A549 (cell line): ENCODE data around the gene CCDC138. TPM values are rescaled to one million over a fixed set of nuclear protein-coding genes. Genes with fewer than 3 reads are reported as not detected.

Experiments used
- ATAC-seq, 2 experiments: fragments of 200-7000 bp in 1 of 2; fragments of >200 bp in 1 of 2; cut with Nextera tagmentation in 1 of 2; cut with Tn5 transposase in 1 of 2; 3 replicates each; pipeline versions ENCODE4 v1.8.0 to v1.9.1; 2018 to 2020; ENCODE audit warnings: mild to moderate bottlenecking in 1 of 2, moderate library complexity in 1 of 2
- CTCF ChIA-PET: fragments of 300-600 bp; sonication (Branson Sonifier 250); formaldehyde crosslinking; extraction: SDS; loops from one replicate; lab custom pipeline; 2021; ENCODE audit warnings: antibody characterized with exemption, inconsistent platforms; lab: Yijun Ruan, JAX
- POLR2A ChIA-PET: fragments of 350-600 bp; formaldehyde crosslinking; extraction: SDS; loops from one replicate; lab custom pipeline; 2021; ENCODE audit warnings: antibody characterized with exemption, inconsistent platforms; lab: Yijun Ruan, JAX
- DNase-seq, 2 experiments: peaks; one replicate each; pipeline versions ENCODE4 v3.0.0 to v3.0.0-alpha.2; 2011 to 2016; ENCODE audit warnings: low read depth in 1 of 2, low spot score in 1 of 2
- FAIRE-seq: peaks from 2 replicates; lab custom pipeline; 2011; peaks lifted over from hg19 to GRCh38; lab: Jason Lieb, UNC
- H3K27ac ChIP-seq, 2 experiments: fragments of >200 bp; sonication (Bioruptor Twin); formaldehyde crosslinking; 3 replicates each; pipeline ENCODE4 v1.5.1; 2016 to 2017
- H3K4me1 ChIP-seq: fragments of >200 bp; sonication (Bioruptor Twin); formaldehyde crosslinking; 3 replicates; pipeline ENCODE4 v1.6.1; 2016
- H3K4me2 ChIP-seq: fragments of >200 bp; sonication (Bioruptor Twin); formaldehyde crosslinking; 3 replicates; pipeline ENCODE4 v1.6.1; 2016
- H3K4me3 ChIP-seq: fragments of >200 bp; sonication (Bioruptor Twin); formaldehyde crosslinking; 3 replicates; pipeline ENCODE4 v1.5.1; 2016
- H3K9me3 ChIP-seq: fragments of >200 bp; sonication (Bioruptor Twin); formaldehyde crosslinking; 3 replicates; pipeline ENCODE4 v1.6.1; 2016
- ATOH8 ChIP-seq: fragments of 250-450 bp; sonication (Bioruptor Pico); IDR thresholded peaks from 2 replicates; pipeline ENCODE4 v1.5.0; 2020; ENCODE audit warnings: low read depth, mild to moderate bottlenecking, moderate library complexity
- BHLHE40 ChIP-seq: IDR thresholded peaks from 2 replicates; pipeline ENCODE4 v1.6.1; 2012; ENCODE audit warnings: low read depth, low read length, inconsistent platforms
- CEBPB ChIP-seq, 2 experiments: fragments of >200 bp in 1 of 2; sonication (Bioruptor Twin) in 1 of 2; formaldehyde crosslinking in 1 of 2; IDR thresholded peaks; 2 replicates each; pipeline ENCODE4 v1.6.1; 2012 to 2016
- CHD4 ChIP-seq: fragments of 200-600 bp; sonication (generic); IDR thresholded peaks from 2 replicates; pipeline ENCODE4 v1.6.1; 2016; ENCODE audit warnings: antibody characterized with exemption, mild to moderate bottlenecking, borderline replicate concordance
- EHF ChIP-seq: fragments of 250-450 bp; sonication (Bioruptor Pico); IDR thresholded peaks from 2 replicates; pipeline ENCODE4 v1.5.0; 2020; ENCODE audit warnings: mild to moderate bottlenecking
- FOSB ChIP-seq: fragments of 250-450 bp; sonication (Bioruptor Pico); IDR thresholded peaks from 2 replicates; pipeline ENCODE4 v1.5.0; 2020; ENCODE audit warnings: mild to moderate bottlenecking, moderate library complexity
- HES2 ChIP-seq: fragments of >200 bp; sonication (Bioruptor Twin); formaldehyde crosslinking; IDR thresholded peaks from 2 replicates; pipeline ENCODE4 v1.6.1; 2016
- HOXA7 ChIP-seq: fragments of 250-450 bp; sonication (Bioruptor Pico); IDR thresholded peaks from 2 replicates; pipeline ENCODE4 v1.5.0; 2020; ENCODE audit warnings: mild to moderate bottlenecking, moderate library complexity
- HOXB5 ChIP-seq: fragments of 250-450 bp; sonication (Bioruptor Pico); IDR thresholded peaks from 2 replicates; pipeline ENCODE4 v1.5.0; 2020; ENCODE audit warnings: mild to moderate bottlenecking, moderate library complexity
- JUN ChIP-seq, 2 experiments: fragments of >200 bp; sonication (Bioruptor Twin); formaldehyde crosslinking; IDR thresholded peaks; 2 replicates in 1 of 2; 3 replicates in 1 of 2; pipeline ENCODE4 v1.6.1; 2016 to 2017
- KDM5A ChIP-seq: fragments of 200-600 bp; sonication (generic); IDR thresholded peaks from 2 replicates; pipeline ENCODE4 v1.6.1; 2016; ENCODE audit warnings: antibody characterized with exemption, mild to moderate bottlenecking
- MAFK ChIP-seq: fragments of 450-650 bp; IDR thresholded peaks from 2 replicates; pipeline ENCODE4 v1.6.1; 2014; ENCODE audit not compliant: partially characterized antibody
- MAX ChIP-seq: IDR thresholded peaks from 2 replicates; pipeline ENCODE4 v1.6.1; 2012
- NPAS2 ChIP-seq: fragments of 250-450 bp; sonication (Bioruptor Pico); IDR thresholded peaks from 2 replicates; pipeline ENCODE4 v1.8.0; 2022; ENCODE audit warnings: mild to moderate bottlenecking, moderate library complexity, borderline replicate concordance
- NR3C1 ChIP-seq: fragments of >200 bp; sonication (Bioruptor Twin); formaldehyde crosslinking; IDR thresholded peaks from 3 replicates; pipeline ENCODE4 v1.6.1; 2017
- PBX3 ChIP-seq: IDR thresholded peaks from 2 replicates; pipeline ENCODE4 v1.6.1; 2012
- PHF8 ChIP-seq: fragments of 200-600 bp; sonication (generic); IDR thresholded peaks from 2 replicates; pipeline ENCODE4 v1.6.1; 2016; ENCODE audit warnings: low read depth, mild to moderate bottlenecking, antibody characterized with exemption, moderate library complexity, borderline replicate concordance
- POLR2A ChIP-seq: IDR thresholded peaks from 2 replicates; pipeline ENCODE4 v1.6.1; 2012; ENCODE audit warnings: mild to moderate bottlenecking, low read length
- RAD21 ChIP-seq, 2 experiments: fragments of >200 bp in 1 of 2; sonication (Bioruptor Twin) in 1 of 2; formaldehyde crosslinking in 1 of 2; IDR thresholded peaks in 1 of 2; conservative IDR thresholded peaks in 1 of 2; 2 replicates in 1 of 2; 3 replicates in 1 of 2; pipeline ENCODE4 v1.6.1; 2012 to 2018; ENCODE audit warnings: inconsistent platforms in 1 of 2
- RARB ChIP-seq: fragments of 250-450 bp; sonication (Bioruptor Pico); IDR thresholded peaks from 2 replicates; pipeline ENCODE4 v1.8.0; 2021; ENCODE audit warnings: mild to moderate bottlenecking, moderate library complexity
- RCOR1 ChIP-seq: fragments of 150-350 bp; IDR thresholded peaks from 2 replicates; pipeline ENCODE4 v1.6.1; 2014; ENCODE audit warnings: antibody characterized with exemption, low read length, low read depth
- RNF2 ChIP-seq: fragments of 200-600 bp; sonication (generic); IDR thresholded peaks from 2 replicates; pipeline ENCODE4 v1.6.1; 2016; ENCODE audit warnings: low read depth, mild to moderate bottlenecking, antibody characterized with exemption, moderate library complexity, borderline replicate concordance
- TFCP2L1 ChIP-seq: fragments of 250-450 bp; sonication (Bioruptor Pico); IDR thresholded peaks from 2 replicates; pipeline ENCODE4 v1.5.0; 2021; ENCODE audit warnings: mild to moderate bottlenecking
- ZNF302 ChIP-seq: fragments of 250-450 bp; sonication (Bioruptor Pico); IDR thresholded peaks from 2 replicates; pipeline ENCODE4 v1.9.0; 2021; ENCODE audit warnings: inconsistent platforms, mild to moderate bottlenecking, moderate library complexity
- WGBS: methylation state at CpG from one replicate; pipeline ENCODE4 v1.1.6; 2017; ENCODE audit errors: missing lambda C conversion rate; 5-methylcytosine and 5-hydroxymethylcytosine counted together
- polyA plus RNA-seq, 4 experiments: library from polyadenylated mRNA; depleted of rRNA in 3 of 4; stranded (reverse); fragments of >200 nt; fragmentation: RNase III in 1 of 4; extraction: RNeasy Plus Mini Kit Qiagen cat#74134 plus additional on column Dnase treatment in 1 of 4; gene quantifications; 2 replicates in 3 of 4; 3 replicates in 1 of 4; pipeline ENCODE4 v1.2.3, GENCODE V29; 2011 to 2017

The CCDC138 gene
- polyA plus RNA-seq, 2 of the 4 experiments (the other 2 are of a cell fraction) = 9.7 to 13.0 TPM

- no peak overlapping the region for H3K4me2 ChIP-seq
- ATAC-seq = no peak
- no peak overlapping the region for H3K27ac ChIP-seq
- POLR2A ChIA-PET = no interaction called here
- no peak for FAIRE-seq
- TF ChIP-seq PBX3 (no peak), HOXA7 (CRISPR knock-in tag) (no peak), RARB (CRISPR knock-in tag) (no peak), CHD4 (no peak), POLR2A (no peak), EHF (no peak), ZNF302 (CRISPR knock-in tag) (no peak), CEBPB (IDR thresholded peaks at IDR 0.05) (no peak), KDM5A (no peak), BHLHE40 (no peak), HES2 (no peak), RCOR1 (no peak), JUN (IDR thresholded peaks at IDR 0.05) (no peak), MAX (no peak), FOSB (no peak), RNF2 (no peak), TFCP2L1 (CRISPR knock-in tag) (no peak), PHF8 (no peak), NPAS2 (CRISPR knock-in tag) (no peak), RAD21 (conservative IDR thresholded peaks at IDR 0.05 in 1 of 2, IDR thresholded peaks at IDR 0.05 in 1 of 2) (no peak)
- TF ChIP-seq, all 56 proteins: peak for 0
- Histone ChIP-seq H3K9me3 (no peaks in the 10 kb centered on the region), H3K4me3 (no peak overlapping the region), H3K4me1 (no peaks in the 10 kb centered on the region)
- no peak for DNase-seq
- 56% methylated on average over 11 of the region's 15 CpGs for WGBS
- CTCF ChIA-PET = interaction anchor here (1.1 kb wide), 1 partner anchor 22 kb away, joined by 4 read pairs; no protein-coding TSS in a partner anchor
Measured at GRCh38 chr2:108906403-108907077, 120.0 kb downstream of the CCDC138 start.

GRCh38 chr2:108907822-108908712, 121.5 kb downstream of the CCDC138 start:
- CTCF ChIA-PET = interaction anchor here (0.6 to 0.9 kb wide), 3 partner anchors 19 to 73 kb away, joined by 3 read pairs; no protein-coding TSS in a partner anchor
- POLR2A ChIA-PET = no interaction called here
- DNase-seq = no peak
- Histone ChIP-seq H3K9me3 (no peaks in the 10 kb centered on the region), H3K27ac (no peak overlapping the region), H3K4me2 (no peak overlapping the region), H3K4me1 (no peaks in the 10 kb centered on the region), H3K4me3 (no peak overlapping the region)
- FAIRE-seq = no peak
- no peak for TF ChIP-seq ATOH8 (CRISPR knock-in tag)
- no peak for TF ChIP-seq HES2
- no peak for TF ChIP-seq HOXB5
- no peak for TF ChIP-seq NR3C1
- TF ChIP-seq MAFK = no peak
- TF ChIP-seq MAX = no peak
- WGBS = 78% methylated on average over 23 of the region's 24 CpGs
- no peak for ATAC-seq
